ENCODE results near the gene ABRACL. TPM values are rescaled to one million over a fixed set of nuclear protein-coding genes. Genes with fewer than 3 reads are reported as not detected.
"Not testable (repeated sequence)": the region's sequence is repeated elsewhere in the genome, so short reads cannot be mapped to it uniquely, and the experiment has no call there.

The ABRACL gene
- total and polyA plus RNA-seq, 9 of the 15 experiments (the other 6 are each of a cell fraction or from before 2014, with no cell fraction given), result 1.1 to 5.2 (median 1.9) TPM

DNA sequence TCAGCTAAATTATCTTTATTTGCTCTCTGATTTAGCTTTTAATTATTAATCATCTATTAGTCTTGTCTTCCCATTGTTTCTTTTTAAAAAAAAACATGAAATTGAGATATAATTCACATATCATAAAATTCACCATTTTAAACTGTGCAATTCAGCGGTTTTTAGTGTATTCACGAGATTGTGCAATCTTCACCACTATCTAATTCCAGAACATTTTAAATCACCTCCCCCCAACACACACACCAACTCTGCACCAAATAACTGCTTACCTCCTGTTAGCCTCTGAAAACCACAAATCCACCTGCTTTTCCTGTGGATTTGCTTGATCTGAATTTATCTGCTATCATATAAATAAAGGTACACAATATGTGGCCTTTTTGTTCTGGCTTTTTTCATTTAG, 8.8 kb upstream of the ABRACL start:
- Histone ChIP-seq H3K79me2 (ENCODE audit: control insufficient read depth, insufficient read depth, low read length) (no peaks in the 10 kb centered on the region), H3K4me3 (no peak overlapping the region), H3K27ac (ENCODE audit: extremely low read depth, low read depth, low read length) (no peak overlapping the region), H4K20me1 (replicated peaks; ENCODE audit: control insufficient read depth, insufficient read depth, low read length) (no peaks in the 10 kb centered on the region), H3K36me3 (ENCODE audit: control insufficient read depth, insufficient read depth, low read length) (no peaks in the 10 kb centered on the region), H3K9me1 (ENCODE audit: control insufficient read depth, insufficient read depth, low read length) (no peaks in the 10 kb centered on the region), H3K9me3 (replicated peaks; ENCODE audit: control insufficient read depth, insufficient read depth, low read depth, low read length) (no peaks in the 10 kb centered on the region), H3K9ac (ENCODE audit: insufficient read depth in 1 of 2, low read depth in 2 of 2, low read length in 2 of 2) (no peak overlapping the region), H3K4me1 (replicated peaks in 1 of 2; ENCODE audit: control insufficient read depth in 2 of 2, insufficient read depth in 2 of 2, low read length in 2 of 2) (no peaks in the 10 kb centered on the region), H3K27me3 (ENCODE audit: control insufficient read depth in 2 of 2, insufficient read depth in 2 of 2, low read length in 2 of 2) (peaks cover 6 to 21% of the 10 kb centered on the region in 2 experiments; a peak in 4 of 5 replicates), H2AFZ (ENCODE audit: low read depth, low read length) (no peak overlapping the region), H3K4me2 (ENCODE audit: insufficient read depth, low read length) (no peak overlapping the region)
- TF ChIP-seq CEBPB (tag; IDR thresholded peaks at IDR 0.05) (peak; percentile 88), CEBPG (CRISPR knock-in tag; IDR thresholded peaks at IDR 0.05) (no peak), CEBPG (tag; conservative IDR thresholded peaks at IDR 0.05 in 1 of 2, IDR thresholded peaks at IDR 0.05 in 1 of 2) (peak; percentile 61 to 77; a peak in 3 of 4 replicates), ZNF282 (CRISPR knock-in tag; IDR thresholded peaks at IDR 0.05) (no peak)
- 0% methylated on average over 2 of the region's 2 CpGs for WGBS (ENCODE audit: insufficient coverage, low coverage, missing lambda C conversion rate)
- intact Hi-C loops (cut with micrococcal nuclease), result no loop called here
- DNase-seq (ENCODE audit: extremely low read depth in 1 of 4, low spot score in 3 of 4) (no peak), FAIRE-seq (no peak), ATAC-seq (no peak)
- ChIA-PET CTCF (ENCODE audit: low intra/inter-chr PET ratio) (no interaction called here), POLR2A (no interaction called here)
- in situ Hi-C loops (cut with MboI), result no loop called here
- no TSS peak for BruUV-seq (replicated peaks)

DNA sequence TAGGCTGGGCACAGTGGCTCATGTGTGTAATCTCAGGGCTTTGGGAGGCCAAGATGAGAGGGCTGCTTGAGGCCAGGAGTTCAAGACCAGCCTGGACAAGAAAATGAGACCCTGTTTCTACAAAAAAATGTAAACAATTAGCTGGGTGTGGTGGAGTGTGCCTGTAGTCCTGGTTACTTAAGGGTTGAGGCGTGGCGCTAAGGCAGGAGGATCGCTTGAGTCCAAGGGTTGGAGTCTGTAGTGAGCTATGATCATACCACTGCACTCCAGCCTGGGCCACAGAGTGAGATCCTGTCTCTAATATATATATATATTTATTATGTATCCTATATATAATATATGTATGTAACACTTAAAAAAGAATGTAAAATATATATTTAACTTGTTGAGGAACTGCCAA, 7.9 kb upstream of the ABRACL start:
- WGBS (ENCODE audit: insufficient coverage, low coverage, missing lambda C conversion rate), result 22% methylated on average over 3 of the region's 3 CpGs
- H3K36me3 ChIP-seq (ENCODE audit: control insufficient read depth, insufficient read depth, low read length), result no peaks in the 10 kb centered on the region
- H3K27ac ChIP-seq (ENCODE audit: extremely low read depth, low read depth, low read length), result no peak overlapping the region
- H3K79me2 ChIP-seq (ENCODE audit: control insufficient read depth, insufficient read depth, low read length), result no peaks in the 10 kb centered on the region
- intact Hi-C loops (cut with micrococcal nuclease) (no loop called here), in situ Hi-C loops (cut with MboI) (no loop called here)
- BruUV-seq (replicated peaks), result no TSS peak
- H3K9me1 ChIP-seq (ENCODE audit: control insufficient read depth, insufficient read depth, low read length), result no peaks in the 10 kb centered on the region
- DNase-seq (ENCODE audit: extremely low read depth in 1 of 4, low spot score in 3 of 4), result no peak
- no peak overlapping the region for H2AFZ ChIP-seq (ENCODE audit: low read depth, low read length)
- no peak overlapping the region for H3K4me3 ChIP-seq
- H3K4me2 ChIP-seq (ENCODE audit: insufficient read depth, low read length), result no peak overlapping the region
- H4K20me1 ChIP-seq (replicated peaks; ENCODE audit: control insufficient read depth, insufficient read depth, low read length), result no peaks in the 10 kb centered on the region
- H3K27me3 ChIP-seq (ENCODE audit: control insufficient read depth in 2 of 2, insufficient read depth in 2 of 2, low read length in 2 of 2), result peaks cover 6 to 15% of the 10 kb centered on the region in 2 experiments; a peak in 3 of 5 replicates
- CTCF ChIA-PET (ENCODE audit: low intra/inter-chr PET ratio), result no interaction called here
- no peak overlapping the region for H3K9ac ChIP-seq (ENCODE audit: insufficient read depth in 1 of 2, low read depth in 2 of 2, low read length in 2 of 2)
- H3K9me3 ChIP-seq (replicated peaks; ENCODE audit: control insufficient read depth, insufficient read depth, low read depth, low read length), result no peaks in the 10 kb centered on the region
- no peaks in the 10 kb centered on the region for H3K4me1 ChIP-seq (replicated peaks in 1 of 2; ENCODE audit: control insufficient read depth in 2 of 2, insufficient read depth in 2 of 2, low read length in 2 of 2)
- no peak; the same call in 2 of the 3 replicates for ATAC-seq
- FAIRE-seq, result no peak
- POLR2A ChIA-PET, result interaction anchor here (1.0 to 1.2 kb wide), 2 partner anchors 16 to 29 kb away, joined by 3 to 5 read pairs; no protein-coding TSS in a partner anchor
- TF ChIP-seq PPARD (CRISPR knock-in tag; IDR thresholded peaks at IDR 0.05) (no peak), HDGF (IDR thresholded peaks at IDR 0.05) (no peak)

DNA sequence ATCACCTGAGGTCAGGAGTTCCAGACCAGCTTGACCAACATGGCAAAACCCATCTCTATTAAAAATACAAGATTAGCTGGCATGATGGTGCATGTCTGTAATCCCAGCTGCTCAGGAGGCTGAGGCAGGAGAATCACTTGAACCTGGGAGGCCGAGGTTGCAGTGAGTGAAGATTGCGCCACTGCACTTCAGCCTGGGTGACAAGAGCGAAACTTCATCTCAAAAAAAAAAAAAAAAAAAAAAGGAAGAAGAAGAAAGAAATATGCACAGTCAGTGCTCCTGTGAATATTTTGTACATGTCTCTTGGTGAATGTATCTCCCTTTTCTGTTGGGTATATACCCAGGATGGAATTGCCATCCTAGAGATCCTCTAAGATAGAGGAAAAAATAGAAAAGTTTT, 3.1 kb upstream of the ABRACL start:
- WGBS (ENCODE audit: insufficient coverage, low coverage, missing lambda C conversion rate), result 0% methylated on average over 1 of the region's 3 CpGs
- ATAC-seq; H3K27ac ChIP-seq (ENCODE audit: extremely low read depth, low read depth, low read length); CTCF ChIA-PET (ENCODE audit: low intra/inter-chr PET ratio); H3K4me2 ChIP-seq (ENCODE audit: insufficient read depth, low read length); POLR2A ChIA-PET; intact Hi-C loops (cut with micrococcal nuclease); H3K9ac ChIP-seq (ENCODE audit: insufficient read depth in 1 of 2, low read depth in 2 of 2, low read length in 2 of 2); H3K9me3 ChIP-seq (replicated peaks; ENCODE audit: control insufficient read depth, insufficient read depth, low read depth, low read length); H4K20me1 ChIP-seq (replicated peaks; ENCODE audit: control insufficient read depth, insufficient read depth, low read length); H2AFZ ChIP-seq (ENCODE audit: low read depth, low read length); H3K36me3 ChIP-seq (ENCODE audit: control insufficient read depth, insufficient read depth, low read length); H3K79me2 ChIP-seq (ENCODE audit: control insufficient read depth, insufficient read depth, low read length); BruUV-seq (replicated peaks); in situ Hi-C loops (cut with MboI); FAIRE-seq; H3K9me1 ChIP-seq (ENCODE audit: control insufficient read depth, insufficient read depth, low read length); DNase-seq (ENCODE audit: extremely low read depth in 1 of 4, low spot score in 3 of 4); H3K4me3 ChIP-seq: not testable (repeated sequence)
- Histone ChIP-seq H3K27me3 (ENCODE audit: control insufficient read depth in 2 of 2, insufficient read depth in 2 of 2, low read length in 2 of 2) (peaks cover 23 to 32% of the 10 kb centered on the region in 2 experiments), H3K4me1 (replicated peaks in 1 of 2; ENCODE audit: control insufficient read depth in 2 of 2, insufficient read depth in 2 of 2, low read length in 2 of 2) (peaks cover 0 to 11% of the 10 kb centered on the region in 2 experiments; a peak in 2 of 5 replicates)

Measured in K562 (cell line).